Measurements from ENCODE around the gene HYDIN.

- TF ChIP-seq CTCF (IDR thresholded peaks at IDR 0.05): no peak
- TF ChIP-seq POLR2AphosphoS5 (IDR thresholded peaks at IDR 0.05): no peak
- no peak for TF ChIP-seq POLR2A (IDR thresholded peaks at IDR 0.05)
- no peak for TF ChIP-seq EP300 (IDR thresholded peaks at IDR 0.05)
Observed at GRCh38 chr16:71260995-71261394, 30.5 kb upstream of the HYDIN start.

All from sigmoid colon (tissue), 4 donors.